Measurements from ENCODE around the gene CHST11. TPM values are rescaled to one million over a fixed set of nuclear protein-coding genes. Genes with fewer than 3 reads are reported as not detected.

The CHST11 gene
- total and polyA plus RNA-seq, 9 of the 15 experiments (the other 6 are each of a cell fraction or from before 2014, with no cell fraction given): 2.3 to 38.7 (median 15.0) TPM

DNA sequence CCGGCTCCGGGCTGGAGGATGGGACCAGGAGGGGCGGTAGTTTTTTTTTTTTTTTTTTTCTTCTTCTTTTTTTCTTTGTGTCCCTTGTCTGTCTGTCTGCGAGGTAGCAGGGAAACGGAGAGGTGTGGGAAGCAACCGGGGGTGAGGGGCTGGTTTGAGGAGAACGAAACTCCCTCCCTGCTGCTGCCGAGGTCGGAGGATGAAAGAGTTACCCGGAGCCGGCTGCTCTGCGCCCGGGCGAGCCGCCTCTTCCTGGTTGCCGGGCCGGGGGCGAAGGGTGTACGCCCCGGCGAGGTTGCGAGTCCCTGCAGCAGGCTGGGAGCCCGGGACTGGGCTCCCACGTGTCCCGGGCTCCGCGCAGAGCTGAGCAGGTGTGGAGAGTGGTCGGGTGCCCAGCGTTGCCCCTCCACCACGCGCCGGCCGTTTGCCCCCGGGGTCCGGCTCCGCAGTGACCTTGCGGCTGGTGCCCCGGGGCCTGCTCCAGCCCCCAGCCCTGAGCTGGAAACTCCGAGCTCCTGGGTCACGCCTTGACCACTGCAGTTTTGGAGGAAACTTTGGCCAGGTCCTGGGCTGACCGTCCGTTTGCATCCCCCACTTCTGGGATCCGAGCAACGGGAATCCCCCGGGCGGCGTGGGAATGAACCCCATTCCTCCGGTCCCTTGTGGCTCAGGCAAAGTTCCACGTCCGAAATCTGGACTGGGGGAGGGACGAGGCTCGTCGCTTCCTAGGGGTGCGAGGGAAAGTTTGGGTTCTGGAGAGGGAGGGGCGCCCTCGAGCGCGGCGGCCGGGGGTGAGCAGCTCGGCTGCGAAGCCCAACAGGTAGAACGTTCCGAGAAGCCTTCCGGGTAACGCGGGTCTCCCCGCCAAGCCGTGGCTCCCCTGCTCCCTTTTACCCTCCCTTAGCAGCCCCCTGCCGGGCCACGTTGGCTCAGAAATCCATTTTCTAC is 1.3 kb downstream of the CHST11 start (continued):
- peak; percentile 25 for TF ChIP-seq PRDM10 (IDR thresholded peaks at IDR 0.05; ENCODE audit: partially characterized antibody)
- TF ChIP-seq E2F5 (CRISPR knock-in tag; IDR thresholded peaks at IDR 0.05): no peak
- no peak for TF ChIP-seq ZNF143 (CRISPR knock-in tag; IDR thresholded peaks at IDR 0.05)
- TF ChIP-seq ETV5 (CRISPR knock-in tag; IDR thresholded peaks at IDR 0.05; ENCODE audit: low read depth): 0 out of 2 replicates have a peak, but pooled peaks have one; percentile 1
- TF ChIP-seq, protein P1, sequence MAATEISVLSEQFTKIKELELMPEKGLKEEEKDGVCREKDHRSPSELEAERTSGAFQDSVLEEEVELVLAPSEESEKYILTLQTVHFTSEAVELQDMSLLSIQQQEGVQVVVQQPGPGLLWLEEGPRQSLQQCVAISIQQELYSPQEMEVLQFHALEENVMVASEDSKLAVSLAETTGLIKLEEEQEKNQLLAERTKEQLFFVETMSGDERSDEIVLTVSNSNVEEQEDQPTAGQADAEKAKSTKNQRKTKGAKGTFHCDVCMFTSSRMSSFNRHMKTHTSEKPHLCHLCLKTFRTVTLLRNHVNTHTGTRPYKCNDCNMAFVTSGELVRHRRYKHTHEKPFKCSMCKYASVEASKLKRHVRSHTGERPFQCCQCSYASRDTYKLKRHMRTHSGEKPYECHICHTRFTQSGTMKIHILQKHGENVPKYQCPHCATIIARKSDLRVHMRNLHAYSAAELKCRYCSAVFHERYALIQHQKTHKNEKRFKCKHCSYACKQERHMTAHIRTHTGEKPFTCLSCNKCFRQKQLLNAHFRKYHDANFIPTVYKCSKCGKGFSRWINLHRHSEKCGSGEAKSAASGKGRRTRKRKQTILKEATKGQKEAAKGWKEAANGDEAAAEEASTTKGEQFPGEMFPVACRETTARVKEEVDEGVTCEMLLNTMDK (IDR thresholded peaks at IDR 0.05; ENCODE audit: borderline replicate concordance, insufficient read depth, low read depth, low read length, poor library complexity, severe bottlenecking): peak; percentile 56
- TF ChIP-seq, protein P2, sequence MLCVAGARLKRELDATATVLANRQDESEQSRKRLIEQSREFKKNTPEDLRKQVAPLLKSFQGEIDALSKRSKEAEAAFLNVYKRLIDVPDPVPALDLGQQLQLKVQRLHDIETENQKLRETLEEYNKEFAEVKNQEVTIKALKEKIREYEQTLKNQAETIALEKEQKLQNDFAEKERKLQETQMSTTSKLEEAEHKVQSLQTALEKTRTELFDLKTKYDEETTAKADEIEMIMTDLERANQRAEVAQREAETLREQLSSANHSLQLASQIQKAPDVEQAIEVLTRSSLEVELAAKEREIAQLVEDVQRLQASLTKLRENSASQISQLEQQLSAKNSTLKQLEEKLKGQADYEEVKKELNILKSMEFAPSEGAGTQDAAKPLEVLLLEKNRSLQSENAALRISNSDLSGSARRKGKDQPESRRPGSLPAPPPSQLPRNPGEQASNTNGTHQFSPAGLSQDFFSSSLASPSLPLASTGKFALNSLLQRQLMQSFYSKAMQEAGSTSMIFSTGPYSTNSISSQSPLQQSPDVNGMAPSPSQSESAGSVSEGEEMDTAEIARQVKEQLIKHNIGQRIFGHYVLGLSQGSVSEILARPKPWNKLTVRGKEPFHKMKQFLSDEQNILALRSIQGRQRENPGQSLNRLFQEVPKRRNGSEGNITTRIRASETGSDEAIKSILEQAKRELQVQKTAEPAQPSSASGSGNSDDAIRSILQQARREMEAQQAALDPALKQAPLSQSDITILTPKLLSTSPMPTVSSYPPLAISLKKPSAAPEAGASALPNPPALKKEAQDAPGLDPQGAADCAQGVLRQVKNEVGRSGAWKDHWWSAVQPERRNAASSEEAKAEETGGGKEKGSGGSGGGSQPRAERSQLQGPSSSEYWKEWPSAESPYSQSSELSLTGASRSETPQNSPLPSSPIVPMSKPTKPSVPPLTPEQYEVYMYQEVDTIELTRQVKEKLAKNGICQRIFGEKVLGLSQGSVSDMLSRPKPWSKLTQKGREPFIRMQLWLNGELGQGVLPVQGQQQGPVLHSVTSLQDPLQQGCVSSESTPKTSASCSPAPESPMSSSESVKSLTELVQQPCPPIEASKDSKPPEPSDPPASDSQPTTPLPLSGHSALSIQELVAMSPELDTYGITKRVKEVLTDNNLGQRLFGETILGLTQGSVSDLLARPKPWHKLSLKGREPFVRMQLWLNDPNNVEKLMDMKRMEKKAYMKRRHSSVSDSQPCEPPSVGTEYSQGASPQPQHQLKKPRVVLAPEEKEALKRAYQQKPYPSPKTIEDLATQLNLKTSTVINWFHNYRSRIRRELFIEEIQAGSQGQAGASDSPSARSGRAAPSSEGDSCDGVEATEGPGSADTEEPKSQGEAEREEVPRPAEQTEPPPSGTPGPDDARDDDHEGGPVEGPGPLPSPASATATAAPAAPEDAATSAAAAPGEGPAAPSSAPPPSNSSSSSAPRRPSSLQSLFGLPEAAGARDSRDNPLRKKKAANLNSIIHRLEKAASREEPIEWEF (CRISPR knock-in tag; IDR thresholded peaks at IDR 0.05): no peak
- TF ChIP-seq ZBTB7A (IDR thresholded peaks at IDR 0.05; ENCODE audit: borderline replicate concordance, control insufficient read depth, low read depth, low read length): peak; percentile 29
- peak; percentile 18 for TF ChIP-seq SAP30 (IDR thresholded peaks at IDR 0.05; ENCODE audit: borderline replicate concordance, insufficient read depth, low read depth, low read length, poor library complexity, severe bottlenecking)
- TF ChIP-seq POLR2G (IDR thresholded peaks at IDR 0.05; ENCODE audit: low read depth, low read length): peak; percentile 69
